ENCODE measurements around the gene B4GALNT2.

Gene B4GALNT2

GRCh38 chr17:49193513-49194296 lies 61.1 kb downstream of the B4GALNT2 start:
- Histone ChIP-seq H3K9ac (ENCODE audit: low read depth, low read length) (peak overlapping the region; percentile 95), H3K27ac (ENCODE audit: low read length) (no peak overlapping the region)

GRCh38 chr17:49194297-49194607 lies 61.7 kb downstream of the B4GALNT2 start:
- H4K20me1 ChIP-seq (ENCODE audit: insufficient read depth, low read length), result no peaks in the 10 kb centered on the region
- no peaks in the 10 kb centered on the region for H3K9me3 ChIP-seq (ENCODE audit: insufficient read depth, low read length, severe bottlenecking)
- no peaks in the 10 kb centered on the region for H3K36me3 ChIP-seq (ENCODE audit: insufficient read depth, low read length)
- no peaks in the 10 kb centered on the region for H3K79me2 ChIP-seq (ENCODE audit: insufficient read depth, low read length)
- H3K4me3 ChIP-seq (ENCODE audit: low read depth in 1 of 2, low read length in 2 of 2), result no peak overlapping the region
- no peak overlapping the region for H3K27ac ChIP-seq (ENCODE audit: low read length)
- H3K4me2 ChIP-seq (ENCODE audit: insufficient read depth, low read length), result no peak overlapping the region
- H3K4me1 ChIP-seq (ENCODE audit: insufficient read depth, low read length), result peaks cover 24% of the 10 kb centered on the region
- ATAC-seq (ENCODE audit: insufficient read depth, low read depth) (no peak), DNase-seq (no peak)
- H3K9ac ChIP-seq (ENCODE audit: low read depth, low read length), result no peak overlapping the region
- H2AFZ ChIP-seq (ENCODE audit: low read depth, low read length), result no peak overlapping the region
- no peaks in the 10 kb centered on the region for H3K27me3 ChIP-seq (ENCODE audit: insufficient read depth, low read length, poor library complexity)
- no peak for TF ChIP-seq EZH2 (IDR thresholded peaks at IDR 0.05; ENCODE audit: borderline replicate concordance, low read depth, low read length, severe bottlenecking)
- TF ChIP-seq CTCF (IDR thresholded peaks at IDR 0.05; ENCODE audit: borderline replicate concordance, extremely low read depth, low read length, poor library complexity, severe bottlenecking), result no peak

More at GRCh38 chr17:49193513-49194296, 61.1 kb downstream of the B4GALNT2 start:
- DNase-seq (no peak), ATAC-seq (ENCODE audit: insufficient read depth, low read depth) (no peak)
- H2AFZ ChIP-seq (ENCODE audit: low read depth, low read length), result peak overlapping the region; percentile 85; the same call in 1 of the 2 replicates
- peak overlapping the region; percentile 28 to 70; a peak in 3 of 4 replicates for H3K4me3 ChIP-seq (ENCODE audit: low read depth in 1 of 2, low read length in 2 of 2)
- H3K4me2 ChIP-seq (ENCODE audit: insufficient read depth, low read length), result peak overlapping the region; percentile 68
- no peaks in the 10 kb centered on the region for H3K36me3 ChIP-seq (ENCODE audit: insufficient read depth, low read length)
- H3K27me3 ChIP-seq (ENCODE audit: insufficient read depth, low read length, poor library complexity), result no peaks in the 10 kb centered on the region
- no peaks in the 10 kb centered on the region for H3K79me2 ChIP-seq (ENCODE audit: insufficient read depth, low read length)
- H3K9me3 ChIP-seq (ENCODE audit: insufficient read depth, low read length, severe bottlenecking), result no peaks in the 10 kb centered on the region
- peaks cover 24% of the 10 kb centered on the region for H3K4me1 ChIP-seq (ENCODE audit: insufficient read depth, low read length)
- TF ChIP-seq EZH2 (IDR thresholded peaks at IDR 0.05; ENCODE audit: borderline replicate concordance, low read depth, low read length, severe bottlenecking) (no peak), CTCF (IDR thresholded peaks at IDR 0.05; ENCODE audit: borderline replicate concordance, extremely low read depth, low read length, poor library complexity, severe bottlenecking) (no peak)
- no peaks in the 10 kb centered on the region for H4K20me1 ChIP-seq (ENCODE audit: insufficient read depth, low read length)

- Histone ChIP-seq H3K27ac (ENCODE audit: low read length) (no peak overlapping the region), H3K9me3 (ENCODE audit: insufficient read depth, low read length, severe bottlenecking) (no peaks in the 10 kb centered on the region), H4K20me1 (ENCODE audit: insufficient read depth, low read length) (no peaks in the 10 kb centered on the region), H3K9ac (ENCODE audit: low read depth, low read length) (no peak overlapping the region), H3K79me2 (ENCODE audit: insufficient read depth, low read length) (no peaks in the 10 kb centered on the region), H3K27me3 (ENCODE audit: insufficient read depth, low read length, poor library complexity) (no peaks in the 10 kb centered on the region), H3K4me1 (ENCODE audit: insufficient read depth, low read length) (peaks cover 21% of the 10 kb centered on the region), H2AFZ (ENCODE audit: low read depth, low read length) (no peak overlapping the region), H3K4me2 (ENCODE audit: insufficient read depth, low read length) (no peak overlapping the region), H3K4me3 (ENCODE audit: low read depth in 1 of 2, low read length in 2 of 2) (no peak overlapping the region), H3K36me3 (ENCODE audit: insufficient read depth, low read length) (no peaks in the 10 kb centered on the region)
- DNase-seq, result no peak
- no peak for TF ChIP-seq EZH2 (IDR thresholded peaks at IDR 0.05; ENCODE audit: borderline replicate concordance, low read depth, low read length, severe bottlenecking)
- TF ChIP-seq CTCF (IDR thresholded peaks at IDR 0.05; ENCODE audit: borderline replicate concordance, extremely low read depth, low read length, poor library complexity, severe bottlenecking), result no peak
- no peak for ATAC-seq (ENCODE audit: insufficient read depth, low read depth)
Measured at GRCh38 chr17:49195751-49196150, 63.2 kb downstream of the B4GALNT2 start.

All from DND-41 (cell line).